Testis (tissue), 5 donors: Measurements from ENCODE around the gene ZC3HAV1. TPM values are rescaled to one million over a fixed set of nuclear protein-coding genes. Genes with fewer than 3 reads are reported as not detected.

Experiments used
- DNase-seq: peaks from one replicate; pipeline ENCODE4 v3.0.0-alpha.2; 2019
- H3K27ac ChIP-seq, 2 donors: fragments of 200-600 bp; sonication (generic); one replicate each; pipeline ENCODE4 v1.5.1; 2019
- H3K27me3 ChIP-seq: fragments of 200-600 bp; sonication (generic); one replicate; pipeline ENCODE4 v1.5.1; 2019
- H3K36me3 ChIP-seq: fragments of 200-600 bp; sonication (generic); one replicate; pipeline ENCODE4 v1.5.1; 2017; ENCODE audit warnings: low read depth; ENCODE audit errors: missing control alignments
- H3K4me1 ChIP-seq: fragments of 200-600 bp; sonication (generic); one replicate; pipeline ENCODE4 v1.5.1; 2019
- H3K4me3 ChIP-seq, 2 donors: fragments of 200-600 bp; sonication (generic); one replicate each; pipeline ENCODE4 v1.5.1; 2017 to 2019
- H3K9me3 ChIP-seq: fragments of 200-600 bp; sonication (generic); one replicate; pipeline ENCODE4 v1.5.1; 2017
- POLR2A ChIP-seq: fragments of 450-650 bp; IDR thresholded peaks from one replicate; pipeline ENCODE4 v1.6.1; 2017; ENCODE audit warnings: antibody characterized with exemption, mild to moderate bottlenecking, moderate library complexity
- WGBS, 2 donors: methylation state at CpG; one replicate each; pipeline ENCODE4 v1.1.5; 2018; 5-methylcytosine and 5-hydroxymethylcytosine counted together
- intact Hi-C: fragments of 100-400 bp; cut with DNase I; formaldehyde crosslinking; loops from one replicate; pipeline ENCODE4 v1.15.1; 2023; ENCODE audit warnings: low total_unique reads
- long read RNA-seq, 2 donors: transcript quantifications; one replicate each; lab custom pipeline, GENCODE V29; 2026
- polyA plus RNA-seq: library from polyadenylated mRNA; stranded (reverse); fragments of 350-450 nt; fragmentation: Illumina TruSeq; extraction: RNeasy Lipid Tissue Mini Kit (QIAGEN cat#74804); gene quantifications from one replicate; pipeline ENCODE4 v1.2.3, GENCODE V29; 2014; ENCODE audit warnings: low read depth, low replicate concordance; ENCODE audit not compliant: insufficient read depth
- total RNA-seq, 2 donors: library from RNA; depleted of rRNA; stranded (reverse); fragments of >200 nt; gene quantifications; one replicate each; pipeline ENCODE4 v1.2.3, GENCODE V29; 2016
- TF ChIP-seq, protein P1 (sequence below), 3 experiments: fragments of 450-650 bp in 2 of 3; fragments of 200-600 bp in 1 of 3; sonication (generic) in 1 of 3; IDR thresholded peaks; one replicate each; pipeline ENCODE4 v1.5.1; 2016 to 2019; ENCODE audit warnings: antibody characterized with exemption in 3 of 3, mild to moderate bottlenecking in 2 of 3, moderate library complexity in 1 of 3

Gene ZC3HAV1
- 10 to 100 TPM; 32.8 to 38.7 TPM for total RNA-seq
- polyA plus RNA-seq = 13.1 TPM
- long read RNA-seq, donor 1, full-length matches to known transcripts = 5 of 5 reads
- long read RNA-seq, donor 1, partial matches to known transcripts = 0 of 5 reads
- long read RNA-seq, donor 1, other reads (novel, unspliced or antisense) = 0 of 5 reads
- long read RNA-seq, donor 2, full-length matches to known transcripts = 1 of 1 reads
- long read RNA-seq, donor 2, partial matches to known transcripts = 0 of 1 reads
- long read RNA-seq, donor 2, other reads (novel, unspliced or antisense) = 0 of 1 reads

DNA sequence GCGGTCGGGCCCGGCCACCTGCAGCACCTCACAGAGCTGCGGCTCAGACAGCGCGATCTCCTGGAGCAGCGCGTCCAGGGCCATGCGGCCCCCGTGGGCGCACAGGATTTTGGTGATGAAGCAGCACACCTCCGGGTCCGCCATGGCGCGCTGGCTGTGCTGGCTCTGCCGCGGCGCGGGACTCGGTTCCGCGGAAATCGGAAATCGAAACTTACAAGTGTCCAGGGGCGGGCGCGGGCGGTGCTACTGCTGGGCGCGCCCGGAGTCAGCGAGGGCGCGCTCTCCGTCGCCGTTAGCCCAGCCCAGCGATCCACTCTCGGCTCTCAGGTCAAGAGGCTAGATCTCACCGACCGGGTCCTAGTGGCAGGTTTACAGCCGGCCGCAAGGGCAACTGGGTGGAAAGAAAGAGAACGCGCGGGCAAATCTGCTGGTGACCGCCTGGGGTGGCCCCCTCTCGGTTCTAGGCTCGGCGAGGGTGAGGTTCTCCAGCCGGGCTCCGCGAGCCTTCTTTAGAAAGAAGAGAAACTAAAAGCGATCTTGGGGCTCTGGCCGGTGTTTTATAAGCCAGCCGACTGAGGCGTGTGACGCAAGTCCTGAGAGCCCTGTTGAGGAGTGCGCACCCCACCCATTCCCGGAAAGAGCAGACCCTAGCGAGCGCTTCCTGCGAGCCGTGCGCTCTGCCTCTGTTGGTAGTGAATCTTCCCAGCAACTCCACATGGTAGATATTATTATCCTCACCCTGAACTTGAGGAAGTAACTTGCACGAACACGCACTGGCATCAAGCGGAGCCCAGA is at the start of gene ZC3HAV1:
ZC3HAV1 (minus strand) TSS at position 533 of the 795 bp plus-strand sequence; CDS start at position 144, 389 bp downstream.
- TF ChIP-seq, protein P1, sequence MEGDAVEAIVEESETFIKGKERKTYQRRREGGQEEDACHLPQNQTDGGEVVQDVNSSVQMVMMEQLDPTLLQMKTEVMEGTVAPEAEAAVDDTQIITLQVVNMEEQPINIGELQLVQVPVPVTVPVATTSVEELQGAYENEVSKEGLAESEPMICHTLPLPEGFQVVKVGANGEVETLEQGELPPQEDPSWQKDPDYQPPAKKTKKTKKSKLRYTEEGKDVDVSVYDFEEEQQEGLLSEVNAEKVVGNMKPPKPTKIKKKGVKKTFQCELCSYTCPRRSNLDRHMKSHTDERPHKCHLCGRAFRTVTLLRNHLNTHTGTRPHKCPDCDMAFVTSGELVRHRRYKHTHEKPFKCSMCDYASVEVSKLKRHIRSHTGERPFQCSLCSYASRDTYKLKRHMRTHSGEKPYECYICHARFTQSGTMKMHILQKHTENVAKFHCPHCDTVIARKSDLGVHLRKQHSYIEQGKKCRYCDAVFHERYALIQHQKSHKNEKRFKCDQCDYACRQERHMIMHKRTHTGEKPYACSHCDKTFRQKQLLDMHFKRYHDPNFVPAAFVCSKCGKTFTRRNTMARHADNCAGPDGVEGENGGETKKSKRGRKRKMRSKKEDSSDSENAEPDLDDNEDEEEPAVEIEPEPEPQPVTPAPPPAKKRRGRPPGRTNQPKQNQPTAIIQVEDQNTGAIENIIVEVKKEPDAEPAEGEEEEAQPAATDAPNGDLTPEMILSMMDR (IDR thresholded peaks at IDR 0.05) = no peak
- TF ChIP-seq POLR2A = no peak
- Histone ChIP-seq H3K27ac (peak within 1 kb of the TSS; percentile 97 to 99), H3K36me3 (no peaks in the 10 kb centered on the region), H3K9me3 (no peaks in the 10 kb centered on the region), H3K4me1 (no peaks in the 10 kb centered on the region), H3K4me3 (peak within 1 kb of the TSS; percentile 80), H3K27me3 (no peaks in the 10 kb centered on the region)
- 0 to 1% methylated on average over 19 to 67 of the region's 68 CpGs for WGBS, 2 donors
- DNase-seq = peak; percentile 95
- intact Hi-C loops = no loop called here

DNA sequence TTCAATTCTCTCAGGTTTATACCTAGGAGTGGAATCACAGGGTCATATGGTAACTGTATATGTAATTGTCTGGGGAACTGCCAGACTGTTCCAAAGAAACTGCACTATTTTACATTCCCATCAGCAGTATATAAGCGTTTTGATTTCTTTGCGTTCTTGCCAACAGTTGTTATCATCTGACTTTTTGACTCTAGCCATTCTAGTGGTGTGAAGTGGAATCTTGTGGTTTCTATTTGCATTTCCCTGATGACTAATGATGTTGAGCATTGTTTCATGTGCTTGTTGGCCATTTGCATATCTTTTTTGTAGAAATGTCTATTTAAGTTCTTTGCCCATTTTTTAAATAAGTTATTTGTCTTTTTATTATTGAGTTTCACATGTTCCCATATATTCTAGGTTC is 44.3 kb upstream of the ZC3HAV1 start:
- TF ChIP-seq, protein P1 (IDR thresholded peaks at IDR 0.05) = no peak
- TF ChIP-seq POLR2A = no peak
- intact Hi-C loops = no loop called here
- Histone ChIP-seq H3K27me3 (no peaks in the 10 kb centered on the region), H3K4me1 (no peaks in the 10 kb centered on the region), H3K4me3 (no peak overlapping the region), H3K9me3 (no peaks in the 10 kb centered on the region), H3K27ac (no peak overlapping the region), H3K36me3 (no peaks in the 10 kb centered on the region)
- WGBS, 2 donors = 38 to 53% methylated on average over 2 of the region's 2 CpGs
- DNase-seq = no peak

GRCh38 chr7:139152149-139152548 is 42.6 kb upstream of the ZC3HAV1 start:
- intact Hi-C loops = no loop called here
- TF ChIP-seq POLR2A = no peak
- TF ChIP-seq, protein P1 (IDR thresholded peaks at IDR 0.05) = no peak
- H3K27me3 ChIP-seq = no peaks in the 10 kb centered on the region
- H3K36me3 ChIP-seq = no peaks in the 10 kb centered on the region
- H3K27ac ChIP-seq = no peak overlapping the region
- 88 to 96% methylated on average over 1 of the region's 1 CpG for WGBS, 2 donors
- DNase-seq = no peak
- no peaks in the 10 kb centered on the region for H3K4me1 ChIP-seq
- H3K4me3 ChIP-seq = no peak overlapping the region
- H3K9me3 ChIP-seq = no peaks in the 10 kb centered on the region

DNA sequence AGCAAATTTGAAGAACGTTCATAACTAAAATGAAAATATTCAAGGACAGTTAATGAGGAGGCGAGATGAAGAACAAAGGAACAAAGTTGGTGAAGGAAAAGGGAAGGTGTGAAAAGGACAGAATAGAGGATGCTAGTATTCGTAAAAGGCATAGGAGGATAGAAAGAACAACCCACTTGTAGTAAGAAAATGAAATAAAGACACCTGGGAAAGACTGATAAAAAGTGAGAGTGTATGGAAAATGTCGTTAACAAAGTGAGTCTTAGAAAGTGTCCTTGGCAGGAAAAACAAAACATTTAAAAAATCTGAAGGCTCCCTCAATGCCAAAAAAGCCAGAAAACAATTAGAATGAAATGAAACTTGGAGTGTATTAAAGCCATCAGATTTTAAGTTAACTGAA is 29.6 kb upstream of the ZC3HAV1 start:
- Histone ChIP-seq H3K4me1 (no peaks in the 10 kb centered on the region), H3K4me3 (no peak overlapping the region), H3K9me3 (no peaks in the 10 kb centered on the region), H3K36me3 (no peaks in the 10 kb centered on the region), H3K27ac (no peak overlapping the region), H3K27me3 (no peaks in the 10 kb centered on the region)
- 55 to 72% methylated on average over 4 of the region's 4 CpGs for WGBS, 2 donors
- intact Hi-C loops = no loop called here
- no peak for TF ChIP-seq POLR2A
- TF ChIP-seq, protein P1 (IDR thresholded peaks at IDR 0.05) = no peak
- DNase-seq = no peak
